Hepatocyte (in vitro differentiated cells): ENCODE measurements around the gene DLG2. TPM values are rescaled to one million over a fixed set of nuclear protein-coding genes. Genes with fewer than 3 reads are reported as not detected.

Source experiments
- DNase-seq: peaks from one replicate; pipeline ENCODE4 v3.0.0-alpha.2; 2016; ENCODE audit warnings: low spot score
- H2AFZ ChIP-seq: fragments of 200-600 bp; sonication (generic); 2 replicates; pipeline ENCODE4 v1.6.0; 2016; ENCODE audit warnings: antibody characterized with exemption, mild to moderate bottlenecking
- H3K27ac ChIP-seq: fragments of 200-600 bp; sonication (generic); 2 replicates; pipeline ENCODE4 v1.5.1; 2016; ENCODE audit warnings: mild to moderate bottlenecking
- H3K27me3 ChIP-seq: fragments of 200-600 bp; sonication (generic); 2 replicates; pipeline ENCODE4 v1.6.1; 2016
- H3K36me3 ChIP-seq: fragments of 200-600 bp; sonication (generic); replicated peaks from 2 replicates; pipeline ENCODE4 v1.5.1; 2016; ENCODE audit warnings: low read depth; ENCODE audit not compliant: insufficient read depth
- H3K4me1 ChIP-seq: fragments of 200-600 bp; sonication (generic); 2 replicates; pipeline ENCODE4 v1.5.1; 2016; ENCODE audit warnings: mild to moderate bottlenecking, moderate library complexity; ENCODE audit not compliant: insufficient read depth
- H3K4me2 ChIP-seq: fragments of 200-600 bp; sonication (generic); 2 replicates; pipeline ENCODE4 v1.6.0; 2016
- H3K4me3 ChIP-seq: fragments of 200-600 bp; sonication (generic); 2 replicates; pipeline ENCODE4 v1.5.1; 2016; ENCODE audit warnings: mild to moderate bottlenecking
- H3K79me2 ChIP-seq: fragments of 200-600 bp; sonication (generic); 2 replicates; pipeline ENCODE4 v1.6.0; 2017; ENCODE audit warnings: mild to moderate bottlenecking
- H3K9me2 ChIP-seq: fragments of 200-600 bp; sonication (generic); replicated peaks from 2 replicates; pipeline ENCODE4 v1.6.0; 2017; ENCODE audit warnings: mild to moderate bottlenecking; ENCODE audit not compliant: insufficient read depth
- H3K9me3 ChIP-seq: fragments of 200-600 bp; sonication (generic); 2 replicates; pipeline ENCODE4 v1.5.1; 2016; ENCODE audit warnings: low read depth, mild to moderate bottlenecking
- H4K20me1 ChIP-seq: fragments of 200-600 bp; sonication (generic); 2 replicates; pipeline ENCODE4 v1.6.0; 2016; ENCODE audit warnings: mild to moderate bottlenecking; ENCODE audit not compliant: insufficient read depth, poor library complexity, severe bottlenecking
- EZH2 ChIP-seq: fragments of 200-600 bp; sonication (generic); IDR thresholded peaks from 2 replicates; pipeline ENCODE4 v1.6.1; 2016; ENCODE audit warnings: antibody characterized with exemption, mild to moderate bottlenecking, borderline replicate concordance
- EZH2phosphoT487 ChIP-seq: fragments of 200-600 bp; sonication (generic); IDR thresholded peaks from one replicate; pipeline ENCODE4 v1.6.1; 2018; ENCODE audit warnings: antibody characterized with exemption, mild to moderate bottlenecking, low read depth, moderate library complexity; ENCODE audit not compliant: unreplicated experiment, severe bottlenecking
- WGBS: methylation state at CpG from one replicate; pipeline ENCODE4 v1.1.6; 2016; ENCODE audit warnings: low lambda C conversion rate; ENCODE audit errors: missing lambda C conversion rate; 5-methylcytosine and 5-hydroxymethylcytosine counted together
- polyA plus RNA-seq: library from polyadenylated mRNA; unstranded; fragments of >200 nt; fragmentation: Nextera tagmentation; extraction: Ambion mirVana; gene quantifications from 2 replicates; pipeline ENCODE4 v1.2.1, GENCODE V29; 2016
- total RNA-seq: library from RNA; depleted of rRNA; stranded (reverse); fragments of >200 nt; gene quantifications from 2 replicates; pipeline ENCODE4 v1.2.3, GENCODE V29; 2014
- TF ChIP-seq, protein P1 (sequence below): fragments of 200-600 bp; sonication (generic); IDR thresholded peaks from 2 replicates; pipeline ENCODE4 v1.5.1; 2016; ENCODE audit warnings: antibody characterized with exemption, mild to moderate bottlenecking; ENCODE audit not compliant: poor library complexity

DLG2 gene
- total and polyA plus RNA-seq, 2 experiments from 2014 or later = 2.6 to 6.8 TPM

DNA sequence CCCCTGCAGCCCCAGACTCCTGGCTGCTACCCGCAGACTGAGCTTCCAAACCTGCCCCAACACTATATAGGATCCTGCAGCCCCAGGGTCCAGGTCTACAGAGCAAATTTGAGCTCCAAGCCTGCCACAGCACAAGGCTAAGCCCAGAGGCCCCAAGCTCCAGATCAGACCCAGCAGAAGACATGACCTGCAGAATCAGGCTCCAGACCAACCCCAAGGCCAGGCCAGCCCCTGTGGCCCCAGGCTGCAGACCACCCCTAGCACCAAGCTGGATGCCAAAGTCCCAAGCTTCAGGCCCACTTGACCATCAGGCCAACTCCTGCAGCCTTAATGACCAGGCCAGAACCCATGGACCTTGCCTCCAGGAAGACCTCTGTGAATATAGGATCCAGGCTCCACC lies 145.3 kb downstream of the DLG2 start:
- no peak for TF ChIP-seq EZH2phosphoT487
- TF ChIP-seq, protein P1, sequence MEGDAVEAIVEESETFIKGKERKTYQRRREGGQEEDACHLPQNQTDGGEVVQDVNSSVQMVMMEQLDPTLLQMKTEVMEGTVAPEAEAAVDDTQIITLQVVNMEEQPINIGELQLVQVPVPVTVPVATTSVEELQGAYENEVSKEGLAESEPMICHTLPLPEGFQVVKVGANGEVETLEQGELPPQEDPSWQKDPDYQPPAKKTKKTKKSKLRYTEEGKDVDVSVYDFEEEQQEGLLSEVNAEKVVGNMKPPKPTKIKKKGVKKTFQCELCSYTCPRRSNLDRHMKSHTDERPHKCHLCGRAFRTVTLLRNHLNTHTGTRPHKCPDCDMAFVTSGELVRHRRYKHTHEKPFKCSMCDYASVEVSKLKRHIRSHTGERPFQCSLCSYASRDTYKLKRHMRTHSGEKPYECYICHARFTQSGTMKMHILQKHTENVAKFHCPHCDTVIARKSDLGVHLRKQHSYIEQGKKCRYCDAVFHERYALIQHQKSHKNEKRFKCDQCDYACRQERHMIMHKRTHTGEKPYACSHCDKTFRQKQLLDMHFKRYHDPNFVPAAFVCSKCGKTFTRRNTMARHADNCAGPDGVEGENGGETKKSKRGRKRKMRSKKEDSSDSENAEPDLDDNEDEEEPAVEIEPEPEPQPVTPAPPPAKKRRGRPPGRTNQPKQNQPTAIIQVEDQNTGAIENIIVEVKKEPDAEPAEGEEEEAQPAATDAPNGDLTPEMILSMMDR = no peak
- no peak for TF ChIP-seq EZH2
- no peaks in the 10 kb centered on the region for H3K4me1 ChIP-seq
- H3K4me2 ChIP-seq = no peak overlapping the region
- no peaks in the 10 kb centered on the region for H3K79me2 ChIP-seq
- DNase-seq = no peak
- no peak overlapping the region for H2AFZ ChIP-seq
- H3K27me3 ChIP-seq = no peaks in the 10 kb centered on the region
- WGBS = 100% methylated on average over 1 of the region's 1 CpG
- H3K27ac ChIP-seq = no peak overlapping the region
- H4K20me1 ChIP-seq = no peaks in the 10 kb centered on the region
- peaks cover 5% of the 10 kb centered on the region for H3K9me3 ChIP-seq
- H3K36me3 ChIP-seq = no peaks in the 10 kb centered on the region
- no peaks in the 10 kb centered on the region for H3K9me2 ChIP-seq
- no peak overlapping the region for H3K4me3 ChIP-seq

DNA sequence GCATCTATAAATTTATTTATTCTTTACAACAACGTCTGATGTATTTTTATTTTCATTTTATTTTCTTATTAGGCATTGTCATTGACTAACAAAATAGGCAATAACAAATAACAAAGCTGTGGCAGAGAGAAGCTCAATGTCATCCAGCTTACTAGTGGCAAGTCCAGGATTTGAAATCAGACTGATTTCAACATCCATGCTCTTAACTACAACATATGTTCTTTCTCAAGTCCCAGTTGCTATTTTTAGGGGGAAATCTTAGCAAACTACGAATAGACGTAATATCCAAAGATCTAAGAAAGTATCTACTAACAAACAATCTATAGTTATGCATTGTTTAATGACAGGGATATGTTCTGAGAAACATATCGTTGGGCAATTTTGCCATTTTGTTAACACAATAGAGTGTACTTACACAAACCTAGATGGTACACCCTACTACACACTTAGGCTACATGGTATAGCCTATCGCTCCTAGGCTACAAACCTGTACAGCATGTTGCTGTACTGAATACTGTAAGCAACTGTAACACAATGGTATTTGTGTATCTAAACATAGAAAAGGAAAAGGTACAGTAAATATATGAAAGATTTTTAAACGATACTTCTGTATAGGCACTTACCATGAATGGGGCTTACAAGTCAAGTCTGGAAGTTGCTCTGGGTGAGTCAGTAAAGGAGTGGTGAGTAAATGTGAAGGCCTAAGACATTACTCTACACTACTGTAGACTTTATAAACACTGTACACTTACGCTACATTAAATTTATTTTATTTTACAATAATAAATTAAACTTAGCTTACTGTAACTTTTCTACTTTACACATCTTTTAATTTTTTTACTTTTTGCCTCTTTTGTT lies 151.3 kb downstream of the DLG2 start:
- no peak for DNase-seq
- Histone ChIP-seq H3K9me2 (no peaks in the 10 kb centered on the region), H3K79me2 (no peaks in the 10 kb centered on the region), H3K4me1 (no peaks in the 10 kb centered on the region), H3K27ac (no peak overlapping the region), H3K4me2 (no peak overlapping the region), H4K20me1 (no peaks in the 10 kb centered on the region), H3K4me3 (no peak overlapping the region), H2AFZ (no peak overlapping the region), H3K9me3 (no peaks in the 10 kb centered on the region), H3K36me3 (no peaks in the 10 kb centered on the region), H3K27me3 (no peaks in the 10 kb centered on the region)
- TF ChIP-seq, protein P1 = no peak
- no peak for TF ChIP-seq EZH2phosphoT487
- TF ChIP-seq EZH2 = no peak
- 77% methylated on average over 7 of the region's 7 CpGs for WGBS

DNA sequence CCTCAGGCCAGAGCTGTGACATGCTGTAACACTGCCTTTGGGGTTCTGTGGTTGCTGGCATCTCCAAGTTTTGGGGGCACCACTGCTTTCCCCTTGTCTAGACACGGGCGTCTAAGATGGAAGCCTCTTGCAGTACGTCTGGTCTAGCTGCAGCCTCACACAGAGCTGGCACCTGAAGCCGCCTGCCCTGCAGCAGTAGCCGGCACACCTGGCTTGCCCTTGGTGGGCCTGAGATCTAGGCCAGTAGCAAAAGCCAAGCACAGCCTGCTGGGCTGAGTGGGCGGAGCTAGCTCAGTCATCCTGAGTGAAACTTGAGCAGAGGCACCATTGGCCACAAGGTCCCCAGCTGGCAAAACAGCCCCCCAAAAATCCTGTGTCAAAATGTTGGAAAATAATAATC lies 154.2 kb downstream of the DLG2 start:
- Histone ChIP-seq H3K79me2 (no peaks in the 10 kb centered on the region), H3K4me1 (no peaks in the 10 kb centered on the region), H3K36me3 (no peaks in the 10 kb centered on the region), H3K27ac (no peak overlapping the region), H3K4me3 (no peak overlapping the region), H3K9me3 (no peaks in the 10 kb centered on the region), H3K27me3 (no peaks in the 10 kb centered on the region), H3K4me2 (no peak overlapping the region), H4K20me1 (no peaks in the 10 kb centered on the region), H3K9me2 (no peaks in the 10 kb centered on the region), H2AFZ (no peak overlapping the region)
- TF ChIP-seq EZH2phosphoT487 = no peak
- no peak for TF ChIP-seq EZH2
- TF ChIP-seq, protein P1 = no peak
- no peak for DNase-seq
- WGBS = 92% methylated on average over 6 of the region's 6 CpGs
